HCT116 (cell line): ENCODE data around the gene OR4D2. TPM values are rescaled to one million over a fixed set of nuclear protein-coding genes. Genes with fewer than 3 reads are reported as not detected.

Source experiments
- ATAC-seq: fragments of 200-7000 bp; cut with Tn5 transposase; 2 replicates; pipeline ENCODE4 v1.9.1; 2020; ENCODE audit warnings: mild to moderate bottlenecking, moderate library complexity
- BruUV-seq: library from RNA; stranded (reverse); fragments of 400-500 nt; replicated peaks from 2 replicates; lab custom pipeline; 2021; lab: Mats Ljungman, UMichigan
- CTCF ChIA-PET: fragments of 300-600 bp; sonication (Branson Sonifier 250); formaldehyde crosslinking; loops from one replicate; lab custom pipeline; 2021; ENCODE audit warnings: antibody characterized with exemption; lab: Charles Lee
- POLR2A ChIA-PET: fragments of 300-600, 350-600 bp; sonication (Branson Sonifier 250); formaldehyde crosslinking; loops from one replicate; lab custom pipeline; 2021; ENCODE audit warnings: antibody characterized with exemption; lab: Charles Lee
- RAD21 ChIA-PET, 2 experiments: fragments of 300-600 bp; sonication (Branson Sonifier 250); formaldehyde crosslinking; loops; one replicate each; lab custom pipeline; 2023; ENCODE audit warnings: low total read pairs in 2 of 2; ENCODE audit not compliant: uncharacterized antibody in 2 of 2, unreplicated experiment in 2 of 2, low non-redundant PET in 1 of 2; lab: Charles Lee
- DNase-seq: peaks from one replicate; pipeline ENCODE4 v3.0.0-alpha.2; 2010; ENCODE audit warnings: low read depth, low spot score
- H2AFZ ChIP-seq: fragments of 200-600 bp; shearing (Covaris generic), sonication (generic); 2 replicates; pipeline ENCODE4 v1.6.1; 2017; ENCODE audit warnings: low read depth, mixed run types, mixed read lengths, antibody characterized with exemption, low read length; ENCODE audit not compliant: poor library complexity, severe bottlenecking
- H3K27ac ChIP-seq: 2 replicates; pipeline ENCODE4 v1.5.1; 2012; ENCODE audit warnings: low read depth, low read length
- H3K27me3 ChIP-seq: fragments of 200-600 bp; sonication (generic); 2 replicates; pipeline ENCODE4 v1.6.1; 2016; ENCODE audit warnings: mixed run types, low read length, mixed read lengths; ENCODE audit not compliant: insufficient read depth
- H3K36me3 ChIP-seq, 2 experiments: fragments of 200-500 bp in 1 of 2; fragments of 200-600 bp in 1 of 2; sonication (Bioruptor generic) in 1 of 2; sonication (generic) in 1 of 2; 2 replicates each; pipeline versions ENCODE4 v1.5.1 to v1.6.1; 2014 to 2016; ENCODE audit warnings: low read length in 2 of 2, inconsistent platforms in 1 of 2, mixed read lengths in 1 of 2, mixed run types in 1 of 2; ENCODE audit not compliant: insufficient read depth in 2 of 2, control insufficient read depth in 1 of 2
- H3K4me1 ChIP-seq, 2 experiments: fragments of 200-600 bp in 1 of 2; sonication (generic) in 1 of 2; 2 replicates each; pipeline versions ENCODE4 v1.5.1 to v1.6.1; 2012 to 2017; ENCODE audit warnings: low read length in 2 of 2, inconsistent platforms in 1 of 2, mild to moderate bottlenecking in 1 of 2, mixed read lengths in 1 of 2, mixed run types in 1 of 2, moderate library complexity in 1 of 2; ENCODE audit not compliant: insufficient read depth in 2 of 2, control insufficient read depth in 1 of 2
- H3K4me2 ChIP-seq: fragments of 200-600 bp; sonication (generic); 2 replicates; pipeline ENCODE4 v1.6.1; 2017; ENCODE audit warnings: mixed run types, low read length, mixed read lengths
- H3K4me3 ChIP-seq, 2 experiments: fragments of 200-600 bp in 1 of 2; sonication (generic) in 1 of 2; replicated peaks in 1 of 2; 2 replicates each; pipeline ENCODE4 v1.5.1; 2011 to 2016; ENCODE audit warnings: low read length in 2 of 2, control low read depth in 1 of 2, low read depth in 1 of 2, mild to moderate bottlenecking in 1 of 2, mixed read lengths in 1 of 2, mixed run types in 1 of 2
- H3K79me2 ChIP-seq: fragments of 200-600 bp; sonication (generic); 2 replicates; pipeline ENCODE4 v1.6.1; 2017; ENCODE audit warnings: mild to moderate bottlenecking, mixed run types, low read length, moderate library complexity, mixed read lengths; ENCODE audit not compliant: insufficient read depth
- H3K9ac ChIP-seq: fragments of 200-600 bp; sonication (generic); 2 replicates; pipeline ENCODE4 v1.6.1; 2016; ENCODE audit warnings: low read length, mixed read lengths
- H3K9me2 ChIP-seq: fragments of 200-600 bp; sonication (generic), shearing (Covaris generic); 2 replicates; pipeline ENCODE4 v1.6.1; 2017; ENCODE audit warnings: mixed run types, mild to moderate bottlenecking, moderate library complexity; ENCODE audit not compliant: insufficient read depth
- H3K9me3 ChIP-seq, 2 experiments: fragments of 200-500 bp in 1 of 2; fragments of 200-600 bp in 1 of 2; sonication (Bioruptor generic) in 1 of 2; sonication (generic) in 1 of 2; 2 replicates each; pipeline ENCODE4 v1.6.1; 2014 to 2017; ENCODE audit warnings: low read length in 2 of 2, mixed read lengths in 2 of 2, inconsistent platforms in 1 of 2, low read depth in 1 of 2, mild to moderate bottlenecking in 1 of 2, mixed run types in 1 of 2, moderate library complexity in 1 of 2; ENCODE audit not compliant: control insufficient read depth in 1 of 2, insufficient read depth in 1 of 2
- H4K20me1 ChIP-seq: fragments of 200-600 bp; sonication (generic), shearing (Covaris generic); 2 replicates; pipeline ENCODE4 v1.6.1; 2017; ENCODE audit warnings: mixed run types, mild to moderate bottlenecking, moderate library complexity; ENCODE audit not compliant: insufficient read depth
- CBX3 ChIP-seq: IDR thresholded peaks from 2 replicates; pipeline ENCODE4 v1.6.1; 2012; ENCODE audit warnings: low read depth
- CEBPB ChIP-seq: IDR thresholded peaks from 2 replicates; pipeline ENCODE4 v1.6.1; 2012; ENCODE audit warnings: low read depth
- CTCF ChIP-seq, 3 experiments: fragments of 200-600 bp in 1 of 3; sonication (generic) in 1 of 3; IDR thresholded peaks in 2 of 3; conservative IDR thresholded peaks in 1 of 3; 2 replicates each; pipeline ENCODE4 v1.5.1; 2012 to 2017; ENCODE audit warnings: low read depth in 2 of 3, low read length in 2 of 3, antibody characterized with exemption in 1 of 3, borderline replicate concordance in 1 of 3, control low read depth in 1 of 3, mild to moderate bottlenecking in 1 of 3, mixed read lengths in 1 of 3, mixed run types in 1 of 3, moderate library complexity in 1 of 3; ENCODE audit not compliant: insufficient read depth in 1 of 3
- ELF1 ChIP-seq: IDR thresholded peaks from 2 replicates; pipeline ENCODE4 v1.6.1; 2012; ENCODE audit warnings: low read depth, borderline replicate concordance
- EZH2phosphoT487 ChIP-seq: fragments of 200-600 bp; IDR thresholded peaks from 2 replicates; pipeline ENCODE4 v1.6.1; 2018; ENCODE audit warnings: antibody characterized with exemption, borderline replicate concordance
- FOSL1 ChIP-seq: IDR thresholded peaks from 2 replicates; pipeline ENCODE4 v1.6.1; 2012; ENCODE audit warnings: low read depth
- JUND ChIP-seq: IDR thresholded peaks from 2 replicates; pipeline ENCODE4 v1.6.1; 2012
- POLR2A ChIP-seq: IDR thresholded peaks from 2 replicates; pipeline ENCODE4 v1.7.0; 2011; ENCODE audit warnings: borderline replicate concordance; ENCODE audit not compliant: insufficient read depth, insufficient read length; ENCODE audit errors: extremely low read depth
- POLR2AphosphoS5 ChIP-seq: IDR thresholded peaks from 2 replicates; pipeline ENCODE4 v1.6.1; 2011; ENCODE audit warnings: mild to moderate bottlenecking, low read depth, low read length, moderate library complexity
- REST ChIP-seq: IDR thresholded peaks from 2 replicates; pipeline ENCODE4 v1.6.1; 2012; ENCODE audit warnings: low read depth
- SIN3A ChIP-seq: IDR thresholded peaks from 2 replicates; pipeline ENCODE4 v1.6.1; 2012; ENCODE audit warnings: low read depth
- SRF ChIP-seq: IDR thresholded peaks from 2 replicates; pipeline ENCODE4 v1.6.1; 2012; ENCODE audit warnings: low read depth
- YY1 ChIP-seq: IDR thresholded peaks from 2 replicates; pipeline ENCODE4 v1.6.1; 2011; ENCODE audit warnings: low read length, low read depth, moderate library complexity, mild to moderate bottlenecking; ENCODE audit not compliant: insufficient replicate concordance; ENCODE audit errors: extremely low read depth
- ZBTB33 ChIP-seq: IDR thresholded peaks from 2 replicates; pipeline ENCODE4 v1.6.1; 2011; ENCODE audit warnings: mild to moderate bottlenecking, low read length, moderate library complexity; ENCODE audit not compliant: insufficient replicate concordance; ENCODE audit errors: extremely low read depth
- intact Hi-C: fragments of 100-400 bp; cut with micrococcal nuclease; formaldehyde crosslinking; loops from 2 replicates; pipeline ENCODE4 v1.10.0; 2022
- total RNA-seq: library from RNA; stranded (reverse); gene quantifications from one replicate; pipeline ENCODE4 v1.2.1, GENCODE V29; 2021; ENCODE audit not compliant: unreplicated experiment
- TF ChIP-seq, protein P1 (sequence below): IDR thresholded peaks from 2 replicates; pipeline ENCODE4 v1.6.1; 2012

OR4D2 gene
- total RNA-seq, 1 experiment from 2014 or later: not detected

DNA sequence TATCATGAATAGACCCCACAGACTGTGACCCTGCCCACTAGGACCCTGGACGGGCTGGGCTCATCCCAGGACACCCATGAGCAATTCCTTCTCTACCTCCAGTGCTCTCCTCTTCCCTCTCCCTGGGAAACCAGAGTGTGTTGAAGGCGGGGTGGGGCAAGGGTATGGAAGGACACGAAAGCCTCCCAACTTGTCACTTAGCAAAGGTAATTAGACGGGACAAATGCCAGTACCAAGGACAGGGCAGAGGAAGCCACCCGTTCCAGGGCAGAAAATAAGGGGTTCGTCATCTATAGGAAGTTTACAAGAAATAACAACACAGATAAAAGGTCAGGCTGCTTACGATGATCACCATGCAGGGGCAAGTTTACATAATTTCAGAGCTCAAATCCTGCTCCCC, 20.9 kb downstream of the OR4D2 start:
- no peak for DNase-seq
- Histone ChIP-seq H3K9me3 (no peaks in the 10 kb centered on the region), H3K9ac (no peak overlapping the region), H3K27me3 (no peaks in the 10 kb centered on the region), H3K79me2 (no peaks in the 10 kb centered on the region), H3K4me1 (peaks cover 16 to 33% of the 10 kb centered on the region in 2 experiments), H2AFZ (no peak overlapping the region), H3K36me3 (no peaks in the 10 kb centered on the region), H3K4me3 (no peak overlapping the region), H3K4me2 (no peak overlapping the region), H3K9me2 (no peaks in the 10 kb centered on the region), H3K27ac (no peak overlapping the region), H4K20me1 (no peaks in the 10 kb centered on the region)
- POLR2A ChIA-PET: no interaction called here
- BruUV-seq: no TSS peak
- intact Hi-C loops: no loop called here
- TF ChIP-seq CBX3 (no peak), REST (no peak), ELF1 (no peak), POLR2AphosphoS5 (no peak), SIN3A (no peak), ZBTB33 (no peak), SRF (no peak), POLR2A (no peak), YY1 (no peak), EZH2phosphoT487 (no peak), JUND (no peak), CTCF (IDR thresholded peaks at IDR 0.05 in 2 of 3, conservative IDR thresholded peaks at IDR 0.05 in 1 of 3; ENCODE audit: borderline replicate concordance in 1 of 3, insufficient read depth in 1 of 3, low read depth in 2 of 3, low read length in 2 of 3) (no peak), FOSL1 (no peak), CEBPB (no peak)
- TF ChIP-seq, protein P1, sequence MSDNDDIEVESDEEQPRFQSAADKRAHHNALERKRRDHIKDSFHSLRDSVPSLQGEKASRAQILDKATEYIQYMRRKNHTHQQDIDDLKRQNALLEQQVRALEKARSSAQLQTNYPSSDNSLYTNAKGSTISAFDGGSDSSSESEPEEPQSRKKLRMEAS: no peak
- CTCF ChIA-PET: interaction anchor here (1.0 kb wide), 1 partner anchor 12 kb away, joined by 4 read pairs; no protein-coding TSS in a partner anchor
- RAD21 ChIA-PET: no interaction called here
- no peak for ATAC-seq
